Karpas-422 (cell line): ENCODE data around the gene GOLGA8A. TPM values are rescaled to one million over a fixed set of nuclear protein-coding genes. Genes with fewer than 3 reads are reported as not detected.
"Not testable (repeated sequence)": the region's sequence is repeated elsewhere in the genome, so short reads cannot be mapped to it uniquely, and the experiment has no call there.

Experiments
- DNase-seq: peaks from one replicate; pipeline ENCODE4 v3.0.0-alpha.2; 2015
- H2AFZ ChIP-seq: fragments of 200-600 bp; sonication (generic); 2 replicates; pipeline ENCODE4 v1.6.1; 2014; ENCODE audit warnings: antibody characterized with exemption, low read length, mixed read lengths
- H3K27ac ChIP-seq: fragments of 200-600 bp; sonication (generic); 2 replicates; pipeline ENCODE4 v1.5.1; 2014; ENCODE audit warnings: mild to moderate bottlenecking, low read length, moderate library complexity
- H3K27me3 ChIP-seq: fragments of 200-600 bp; sonication (generic); 2 replicates; pipeline ENCODE4 v1.6.1; 2014; ENCODE audit warnings: low read length, mixed read lengths
- H3K36me3 ChIP-seq: fragments of 200-600 bp; sonication (generic); 2 replicates; pipeline ENCODE4 v1.6.1; 2014; ENCODE audit warnings: low read length, mixed read lengths; ENCODE audit not compliant: insufficient read depth
- H3K4me1 ChIP-seq: fragments of 200-600 bp; sonication (generic); 2 replicates; pipeline ENCODE4 v1.6.1; 2014; ENCODE audit warnings: mild to moderate bottlenecking, low read length, mixed read lengths
- H3K4me2 ChIP-seq: fragments of 200-600 bp; sonication (generic); 2 replicates; pipeline ENCODE4 v1.6.1; 2014; ENCODE audit warnings: low read length, low read depth, mild to moderate bottlenecking; ENCODE audit not compliant: poor library complexity, severe bottlenecking
- H3K4me3 ChIP-seq: fragments of 200-600 bp; sonication (generic); 2 replicates; pipeline ENCODE4 v1.5.1; 2014; ENCODE audit warnings: mild to moderate bottlenecking, antibody characterized with exemption, low read length, mixed read lengths
- H3K79me2 ChIP-seq: fragments of 200-600 bp; sonication (generic); 2 replicates; pipeline ENCODE4 v1.6.1; 2014; ENCODE audit warnings: mild to moderate bottlenecking, low read length, mixed read lengths
- H3K9ac ChIP-seq: fragments of 200-600 bp; sonication (generic); 2 replicates; pipeline ENCODE4 v1.6.0; 2014; ENCODE audit warnings: low read length
- H3K9me2 ChIP-seq: fragments of 200-600 bp; sonication (generic), shearing (Covaris generic); replicated peaks from 2 replicates; pipeline ENCODE4 v1.6.0; 2014; ENCODE audit warnings: mild to moderate bottlenecking, low read length, moderate library complexity; ENCODE audit not compliant: insufficient read depth
- H3K9me3 ChIP-seq: fragments of 300-700, 200-600 bp; sonication (generic); 2 replicates; pipeline ENCODE4 v1.6.1; 2014; ENCODE audit warnings: low read length, mixed read lengths
- H4K20me1 ChIP-seq: fragments of 200-600 bp; sonication (generic); 2 replicates; pipeline ENCODE4 v1.6.1; 2014; ENCODE audit warnings: mild to moderate bottlenecking, antibody characterized with exemption, low read length, low read depth; ENCODE audit not compliant: insufficient read depth
- total RNA-seq: library from RNA; depleted of rRNA; stranded (reverse); fragments of >200 nt; shearing (Covaris generic); gene quantifications from 2 replicates; pipeline ENCODE4 v1.2.3, GENCODE V29; 2014; ENCODE audit warnings: low replicate concordance

Gene GOLGA8A
- total RNA-seq, 1 experiment from 2014 or later = 4.7 TPM

DNA sequence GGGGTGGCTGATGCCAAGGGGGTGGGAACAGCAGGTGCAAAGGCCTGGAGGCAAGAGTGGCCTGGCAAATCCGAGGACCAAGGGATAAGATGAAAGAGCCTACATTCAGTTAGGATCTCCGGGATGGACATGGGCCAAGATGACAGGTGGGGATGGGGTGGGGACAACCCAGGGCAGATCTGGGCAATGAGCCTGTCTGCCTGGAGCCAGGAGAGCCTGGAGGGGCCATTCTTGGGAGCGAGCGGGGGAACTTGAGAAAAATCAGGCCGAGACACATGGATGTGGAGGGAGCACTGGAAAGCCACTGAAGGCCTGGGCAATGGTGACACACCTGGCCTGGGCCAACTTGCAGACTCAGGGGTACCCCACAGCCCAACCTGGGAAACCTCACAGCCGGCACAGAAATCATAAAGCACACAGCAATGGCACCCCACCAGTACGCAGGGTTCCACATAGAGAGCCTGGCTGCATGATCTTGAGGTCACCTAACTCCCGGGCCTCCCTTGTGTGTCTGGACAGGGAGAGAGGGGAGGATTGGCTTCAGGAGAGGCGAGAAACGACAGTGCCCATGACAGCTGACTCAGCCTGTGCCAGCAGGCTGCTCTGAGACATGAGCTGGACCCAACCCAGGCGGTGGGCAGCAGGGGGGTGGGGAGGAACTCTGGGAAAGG lies 3.5 kb downstream of the GOLGA8A start:
- H3K79me2 ChIP-seq, DNase-seq: not testable (repeated sequence)

DNA sequence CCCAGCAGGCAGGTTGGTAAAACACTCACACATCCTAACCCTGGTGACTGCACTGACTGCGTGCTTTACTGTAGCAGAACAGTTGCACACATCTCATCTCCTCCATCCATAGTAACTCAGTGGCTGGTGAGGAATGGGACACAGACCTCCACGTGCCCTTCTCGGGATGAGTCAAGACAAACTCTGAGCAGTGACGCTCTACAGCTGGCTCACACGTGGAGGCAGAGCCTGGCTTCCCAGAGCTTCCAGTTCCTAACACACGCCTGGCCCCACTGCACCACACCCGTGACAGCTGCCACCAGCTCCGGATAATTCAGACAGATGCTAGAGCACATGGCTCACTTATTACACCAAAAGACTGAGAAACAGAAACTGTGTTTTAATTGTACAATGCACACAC lies 7.0 kb downstream of the GOLGA8A start:
- not testable (repeated sequence) for H3K4me1 ChIP-seq, H3K79me2 ChIP-seq, H3K9ac ChIP-seq, H3K9me2 ChIP-seq, H3K4me2 ChIP-seq, H3K27ac ChIP-seq, H3K4me3 ChIP-seq, H3K9me3 ChIP-seq, H4K20me1 ChIP-seq, H3K27me3 ChIP-seq, DNase-seq, H2AFZ ChIP-seq, H3K36me3 ChIP-seq

More for the DNA sequence above, 3.5 kb downstream of the GOLGA8A start:
- H2AFZ ChIP-seq, H3K27me3 ChIP-seq, H3K4me1 ChIP-seq, H3K4me2 ChIP-seq, H4K20me1 ChIP-seq, H3K36me3 ChIP-seq, H3K9ac ChIP-seq, H3K27ac ChIP-seq, H3K4me3 ChIP-seq, H3K9me3 ChIP-seq, H3K9me2 ChIP-seq: not testable (repeated sequence)

DNA sequence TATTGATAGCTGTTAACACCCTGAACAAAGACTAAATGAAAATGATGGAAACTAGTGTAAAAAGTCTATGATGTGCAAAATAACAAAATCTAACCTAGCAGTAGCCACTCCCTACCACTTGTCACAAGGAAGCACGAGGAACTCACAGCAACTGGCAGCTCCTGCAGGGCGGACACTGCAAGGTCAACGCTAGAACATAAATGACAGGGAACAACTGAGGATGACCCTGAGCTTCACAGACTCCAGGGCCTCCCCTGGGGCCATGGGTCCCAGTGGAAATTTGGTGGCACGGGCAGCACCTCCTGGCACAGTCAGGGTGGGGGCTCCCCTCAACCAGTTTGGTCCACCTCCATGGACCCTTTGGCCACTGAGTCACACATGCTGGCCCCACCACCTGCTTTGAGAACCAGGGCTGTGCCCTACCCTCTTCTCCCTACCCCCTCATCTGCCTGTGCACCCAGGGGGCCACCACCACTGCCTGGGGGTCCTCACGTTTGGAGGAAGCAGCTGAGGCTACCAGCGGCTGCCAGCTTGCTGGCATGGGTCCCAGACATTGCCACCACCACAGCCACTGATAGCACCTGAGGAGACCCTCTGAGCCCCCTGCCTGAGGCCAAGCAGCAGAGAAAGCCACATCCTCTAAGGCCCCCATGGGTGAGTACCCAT lies 14.1 kb downstream of the GOLGA8A start:
- H3K36me3 ChIP-seq, H3K9ac ChIP-seq, H3K4me2 ChIP-seq, H3K4me1 ChIP-seq, H3K9me3 ChIP-seq, H4K20me1 ChIP-seq, H3K4me3 ChIP-seq, H3K79me2 ChIP-seq, DNase-seq, H3K9me2 ChIP-seq, H3K27ac ChIP-seq, H2AFZ ChIP-seq, H3K27me3 ChIP-seq: not testable (repeated sequence)

DNA sequence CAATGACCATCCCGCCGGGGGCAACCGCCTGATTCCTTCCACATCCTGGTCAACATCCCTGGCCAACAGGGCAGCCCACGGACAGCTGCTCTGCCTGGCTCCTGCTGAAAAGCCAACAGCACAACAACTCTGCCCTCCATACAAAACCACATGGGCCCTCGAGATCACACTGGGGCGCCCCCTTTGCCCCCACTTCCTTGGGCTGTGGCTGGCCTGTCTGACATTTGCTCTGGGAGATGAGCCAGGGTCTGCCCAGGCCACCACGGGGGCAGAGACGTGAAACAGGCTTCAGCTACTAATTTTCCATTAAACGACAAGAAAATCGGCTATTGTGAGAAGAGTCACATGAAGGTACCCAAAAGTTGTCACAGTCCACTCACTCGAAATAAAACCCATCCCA lies 16.7 kb downstream of the GOLGA8A start:
- not testable (repeated sequence) for H3K9ac ChIP-seq, H4K20me1 ChIP-seq

DNA sequence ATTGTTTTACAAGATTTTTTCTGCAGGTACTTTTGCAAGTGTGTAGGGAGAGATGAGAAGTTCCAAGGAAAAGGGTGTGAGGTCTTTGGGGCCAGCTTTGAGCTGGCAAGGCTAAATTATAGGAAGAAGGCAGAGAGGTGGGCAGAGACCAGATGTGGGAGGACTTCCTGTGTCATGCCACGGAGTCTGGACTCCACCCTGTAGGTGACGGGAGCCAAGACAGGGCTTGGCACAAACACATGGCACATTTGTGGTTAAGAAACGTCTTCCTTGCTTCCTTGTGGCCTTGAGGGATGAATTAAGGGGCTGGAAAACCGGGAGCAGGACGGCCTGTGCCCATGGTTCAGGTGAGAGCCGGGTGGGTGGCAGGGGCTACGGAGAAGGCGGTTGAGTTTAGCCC lies 19.2 kb downstream of the GOLGA8A start:
- H3K27ac ChIP-seq, DNase-seq, H3K27me3 ChIP-seq, H3K9ac ChIP-seq, H3K9me3 ChIP-seq, H3K4me1 ChIP-seq, H2AFZ ChIP-seq, H4K20me1 ChIP-seq, H3K9me2 ChIP-seq, H3K4me3 ChIP-seq, H3K36me3 ChIP-seq, H3K4me2 ChIP-seq, H3K79me2 ChIP-seq: not testable (repeated sequence)

More for the DNA sequence above, 16.7 kb downstream of the GOLGA8A start:
- H3K27ac ChIP-seq, H3K27me3 ChIP-seq, H3K4me3 ChIP-seq, H3K36me3 ChIP-seq, H3K9me3 ChIP-seq, H3K79me2 ChIP-seq, H2AFZ ChIP-seq, H3K9me2 ChIP-seq, DNase-seq, H3K4me2 ChIP-seq, H3K4me1 ChIP-seq: not testable (repeated sequence)

DNA sequence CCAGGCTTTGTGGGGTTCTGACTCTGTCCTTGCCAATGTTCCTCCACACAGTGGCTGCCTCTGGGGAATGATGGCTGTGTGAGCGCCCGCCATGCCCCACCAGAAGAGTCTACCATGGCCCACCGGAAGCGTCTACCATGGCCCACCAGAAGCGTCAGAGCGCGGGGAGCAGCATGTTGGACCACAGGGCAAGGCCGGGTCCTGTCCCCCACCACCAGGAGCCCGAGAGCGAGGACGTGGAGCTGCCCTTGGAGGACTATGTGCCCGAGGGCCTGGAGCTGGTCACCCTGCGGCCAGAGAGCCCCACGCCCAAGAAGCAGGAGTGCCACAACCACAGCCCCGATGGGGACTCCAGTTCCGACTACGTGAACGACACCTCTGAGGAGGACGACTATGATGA lies 28.1 kb downstream of the GOLGA8A start:
- H3K27ac ChIP-seq, H3K9ac ChIP-seq, H3K27me3 ChIP-seq, H2AFZ ChIP-seq, H3K9me2 ChIP-seq, H3K79me2 ChIP-seq, H3K9me3 ChIP-seq, H3K36me3 ChIP-seq, H3K4me2 ChIP-seq, H3K4me1 ChIP-seq, DNase-seq, H4K20me1 ChIP-seq, H3K4me3 ChIP-seq: not testable (repeated sequence)

DNA sequence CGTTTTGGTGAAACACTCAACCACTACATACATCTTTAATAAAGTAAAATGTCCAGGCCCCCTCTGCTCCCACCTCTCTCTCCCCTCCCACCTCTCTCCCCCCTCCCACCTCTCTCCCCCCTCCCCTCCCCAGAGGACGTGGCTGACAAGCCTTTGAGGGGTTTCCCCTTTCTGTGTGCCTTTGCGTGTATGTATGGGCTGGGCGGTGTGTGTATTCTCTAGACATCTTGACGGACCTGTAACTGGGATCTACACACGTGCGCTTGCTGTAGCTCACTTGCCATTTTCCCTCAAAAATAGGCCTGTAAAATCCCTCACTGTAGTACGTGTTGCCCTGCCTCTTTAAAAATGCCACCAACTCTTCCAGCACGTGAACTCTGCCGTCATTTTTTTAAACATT lies 28.6 kb downstream of the GOLGA8A start:
- H3K79me2 ChIP-seq, H3K4me1 ChIP-seq, H3K36me3 ChIP-seq: not testable (repeated sequence)

DNA sequence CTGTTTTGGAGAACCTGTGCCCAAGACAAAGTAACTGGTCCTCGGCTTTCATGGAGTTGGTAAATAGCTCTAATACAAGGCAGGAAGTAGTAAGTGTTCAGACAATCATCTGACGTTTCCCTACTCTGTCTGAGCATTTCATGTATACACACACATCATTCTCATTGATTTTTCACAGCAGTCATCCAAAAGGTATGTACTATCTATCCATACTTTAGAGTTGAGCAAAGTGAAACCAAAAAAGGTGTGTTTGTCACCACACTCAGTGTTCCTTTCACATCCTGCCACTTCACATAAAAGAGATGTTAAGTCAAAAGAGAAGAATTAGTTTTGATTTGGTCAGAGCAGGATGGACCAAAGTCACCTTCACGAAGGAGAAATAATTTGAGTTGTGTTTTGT lies 33.7 kb downstream of the GOLGA8A start:
- H3K4me2 ChIP-seq, H3K79me2 ChIP-seq, H4K20me1 ChIP-seq, H3K4me3 ChIP-seq, H3K27ac ChIP-seq, DNase-seq, H3K27me3 ChIP-seq, H2AFZ ChIP-seq, H3K9me2 ChIP-seq, H3K9me3 ChIP-seq, H3K4me1 ChIP-seq, H3K9ac ChIP-seq, H3K36me3 ChIP-seq: not testable (repeated sequence)

More for the DNA sequence above, 28.6 kb downstream of the GOLGA8A start:
- not testable (repeated sequence) for H3K4me2 ChIP-seq, H3K27me3 ChIP-seq, H3K27ac ChIP-seq, DNase-seq, H3K9ac ChIP-seq, H3K4me3 ChIP-seq, H4K20me1 ChIP-seq, H2AFZ ChIP-seq, H3K9me2 ChIP-seq, H3K9me3 ChIP-seq
